Measurements from ENCODE around the gene MCF2L2. TPM values are rescaled to one million over a fixed set of nuclear protein-coding genes. Genes with fewer than 3 reads are reported as not detected.

Gene MCF2L2
- total and polyA plus RNA-seq, 2 of the 13 experiments (the other 11 are each of a cell fraction or from before 2014, with no cell fraction given): not detected

GRCh38 chr3:183211352-183211751, 217.1 kb downstream of the MCF2L2 start (continued):
- TF ChIP-seq ZNF281 (CRISPR knock-in tag; IDR thresholded peaks at IDR 0.05; ENCODE audit: borderline replicate concordance): peak; percentile 15; the same call in 1 of the 2 replicates
- TF ChIP-seq STAG1 (CRISPR knock-in tag; IDR thresholded peaks at IDR 0.05): peak; percentile 29
- peak; percentile 61; the same call in 1 of the 2 replicates for TF ChIP-seq MIER3 (CRISPR knock-in tag; IDR thresholded peaks at IDR 0.05; ENCODE audit: borderline replicate concordance)
- TF ChIP-seq AKNA (CRISPR knock-in tag; IDR thresholded peaks at IDR 0.05; ENCODE audit: borderline replicate concordance): no peak
- TF ChIP-seq FOXM1 (CRISPR knock-in tag; IDR thresholded peaks at IDR 0.05): no peak
- TF ChIP-seq RXRA (CRISPR knock-in tag; IDR thresholded peaks at IDR 0.05): peak; percentile 63; the same call in 1 of the 2 replicates
- peak in 1 of 2 experiments; percentile 23; a peak in 1 of 4 replicates for TF ChIP-seq EP300 (IDR thresholded peaks at IDR 0.05; ENCODE audit: low read depth in 2 of 2, low read length in 2 of 2)
- TF ChIP-seq EP300 (CRISPR knock-in tag; IDR thresholded peaks at IDR 0.05; ENCODE audit: borderline replicate concordance): no peak; the same call in 1 of the 2 replicates
- TF ChIP-seq ZGPAT (CRISPR knock-in tag; IDR thresholded peaks at IDR 0.05): peak; percentile 71; the same call in 1 of the 2 replicates
- peak; percentile 50; the same call in 1 of the 2 replicates for TF ChIP-seq FOXJ3 (CRISPR knock-in tag; IDR thresholded peaks at IDR 0.05; ENCODE audit: borderline replicate concordance)
- no peak for TF ChIP-seq ZUFSP (CRISPR knock-in tag; IDR thresholded peaks at IDR 0.05; ENCODE audit: borderline replicate concordance)
- no peak for TF ChIP-seq GZF1 (CRISPR knock-in tag; IDR thresholded peaks at IDR 0.05)
- TF ChIP-seq PPARG (CRISPR knock-in tag; conservative IDR thresholded peaks at IDR 0.05): 0 out of 2 replicates have a peak, but pooled peaks have one; percentile 30
- TF ChIP-seq REXO4 (CRISPR knock-in tag; IDR thresholded peaks at IDR 0.05; ENCODE audit: borderline replicate concordance): no peak
- peak; percentile 75 for TF ChIP-seq MTA1 (CRISPR knock-in tag; IDR thresholded peaks at IDR 0.05; ENCODE audit: borderline replicate concordance)
- TF ChIP-seq, protein P1, sequence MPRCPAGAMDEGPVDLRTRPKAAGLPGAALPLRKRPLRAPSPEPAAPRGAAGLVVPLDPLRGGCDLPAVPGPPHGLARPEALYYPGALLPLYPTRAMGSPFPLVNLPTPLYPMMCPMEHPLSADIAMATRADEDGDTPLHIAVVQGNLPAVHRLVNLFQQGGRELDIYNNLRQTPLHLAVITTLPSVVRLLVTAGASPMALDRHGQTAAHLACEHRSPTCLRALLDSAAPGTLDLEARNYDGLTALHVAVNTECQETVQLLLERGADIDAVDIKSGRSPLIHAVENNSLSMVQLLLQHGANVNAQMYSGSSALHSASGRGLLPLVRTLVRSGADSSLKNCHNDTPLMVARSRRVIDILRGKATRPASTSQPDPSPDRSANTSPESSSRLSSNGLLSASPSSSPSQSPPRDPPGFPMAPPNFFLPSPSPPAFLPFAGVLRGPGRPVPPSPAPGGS (CRISPR knock-in tag; IDR thresholded peaks at IDR 0.05): peak; percentile 41; the same call in 1 of the 2 replicates
- peak; percentile 90 for TF ChIP-seq MYC (CRISPR knock-in tag; IDR thresholded peaks at IDR 0.05; ENCODE audit: borderline replicate concordance)

All from HepG2 (cell line).